ENCODE measurements around the gene HSBP1L1. TPM values are rescaled to one million over a fixed set of nuclear protein-coding genes. Genes with fewer than 3 reads are reported as not detected.

Gene HSBP1L1
- total RNA-seq, 1 donor from 2014 or later: 9.9 TPM

GRCh38 chr18:79948719-79949411 is 15.6 kb upstream of the HSBP1L1 start:
- H3K36me3 Mint-ChIP-seq: peaks cover 4% of the 10 kb centered on the region
- no peaks in the 10 kb centered on the region for H3K9me3 Mint-ChIP-seq
- H3K27me3 Mint-ChIP-seq: no peaks in the 10 kb centered on the region
- peaks cover 26% of the 10 kb centered on the region for H3K4me1 Mint-ChIP-seq (ENCODE audit: unreplicated experiment)
- H3K4me3 Mint-ChIP-seq: peak overlapping the region; percentile 70
- H3K27ac Mint-ChIP-seq: peak overlapping the region; percentile 86
- no peak for TF ChIP-seq CTCF (conservative IDR thresholded peaks at IDR 0.05)
- DNase-seq (ENCODE audit: extremely low spot score, unreplicated experiment): peak; percentile 53

GRCh38 chr18:79949697-79950487 is 14.6 kb upstream of the HSBP1L1 start:
- Mint-ChIP-seq H3K4me1 (ENCODE audit: unreplicated experiment) (peaks cover 22% of the 10 kb centered on the region), H3K4me3 (peak overlapping the region; percentile 88), H3K9me3 (no peaks in the 10 kb centered on the region), H3K36me3 (peaks cover 4% of the 10 kb centered on the region), H3K27me3 (no peaks in the 10 kb centered on the region), H3K27ac (peak overlapping the region; percentile 86)
- peak; percentile 27 for DNase-seq (ENCODE audit: extremely low spot score, unreplicated experiment)
- no peak for TF ChIP-seq CTCF (conservative IDR thresholded peaks at IDR 0.05)

GRCh38 chr18:79950515-79951341 is 13.7 kb upstream of the HSBP1L1 start:
- peak overlapping the region; percentile 88 for H3K4me3 Mint-ChIP-seq
- no peak for TF ChIP-seq CTCF (conservative IDR thresholded peaks at IDR 0.05)
- H3K4me1 Mint-ChIP-seq (ENCODE audit: unreplicated experiment): peaks cover 22% of the 10 kb centered on the region
- peak; percentile 71 for DNase-seq (ENCODE audit: extremely low spot score, unreplicated experiment)
- peaks cover 4% of the 10 kb centered on the region for H3K36me3 Mint-ChIP-seq
- no peaks in the 10 kb centered on the region for H3K27me3 Mint-ChIP-seq
- H3K9me3 Mint-ChIP-seq: no peaks in the 10 kb centered on the region
- H3K27ac Mint-ChIP-seq: peak overlapping the region; percentile 86

GRCh38 chr18:79951545-79952455 is 12.6 kb upstream of the HSBP1L1 start, which contains the start of gene SLC66A2:
Gene SLC66A2 (minus strand): TSS chr18:79951653. CDS start chr18:79950926, 727 bp downstream.
- Mint-ChIP-seq H3K9me3 (no peaks in the 10 kb centered on the region), H3K27ac (peak within 1 kb of the TSS; percentile 86), H3K4me3 (peak within 1 kb of the TSS; percentile 88), H3K36me3 (no peaks in the 10 kb centered on the region), H3K4me1 (ENCODE audit: unreplicated experiment) (peaks cover 16% of the 10 kb centered on the region), H3K27me3 (no peaks in the 10 kb centered on the region)
- no peak for TF ChIP-seq CTCF (conservative IDR thresholded peaks at IDR 0.05)
- peak; percentile 95 for DNase-seq (ENCODE audit: extremely low spot score, unreplicated experiment)
